ENCODE measurements around the gene CLK3.

CLK3 gene

GRCh38 chr15:74674161-74674560, 58.5 kb downstream of the CLK3 start:
- no peaks in the 10 kb centered on the region for H3K9me3 ChIP-seq (ENCODE audit: insufficient read depth, low read length)
- no peaks in the 10 kb centered on the region; the same call in 1 of the 2 replicates for H3F3A ChIP-seq (ENCODE audit: insufficient read depth)
- no peak overlapping the region for H3K4me3 ChIP-seq (ENCODE audit: insufficient read depth, low read length, poor library complexity, severe bottlenecking)
- 0 out of 2 replicates have a peak, but pooled peaks cover 2% of the 10 kb centered on the region for H3K36me3 ChIP-seq (ENCODE audit: low read length)
- H3K27ac ChIP-seq (ENCODE audit: low read depth, low read length), result no peak overlapping the region
- H3K79me2 ChIP-seq (ENCODE audit: insufficient read depth, low read length), result peaks cover 12% of the 10 kb centered on the region
- no peak overlapping the region for H2AFZ ChIP-seq (ENCODE audit: low read depth, low read length, severe bottlenecking)
- H3K9me2 ChIP-seq (replicated peaks; ENCODE audit: insufficient read depth, low read length), result no peaks in the 10 kb centered on the region
- H3K27me3 ChIP-seq (ENCODE audit: low read length), result no peaks in the 10 kb centered on the region
- H3K4me2 ChIP-seq (ENCODE audit: low read depth, low read length, poor library complexity, severe bottlenecking), result no peak overlapping the region
- TF ChIP-seq CTCF (IDR thresholded peaks at IDR 0.05; ENCODE audit: insufficient read depth, low read length, poor library complexity, severe bottlenecking) (no peak), EZH2phosphoT487 (conservative IDR thresholded peaks at IDR 0.05; ENCODE audit: low read length) (no peak)
- no peak overlapping the region for H3K9ac ChIP-seq (ENCODE audit: low read length)
- no peaks in the 10 kb centered on the region for H4K20me1 ChIP-seq (ENCODE audit: low read depth, low read length)

- no peak overlapping the region for H3K9ac ChIP-seq (ENCODE audit: low read length)
- H3K79me2 ChIP-seq (ENCODE audit: insufficient read depth, low read length), result peaks cover 36% of the 10 kb centered on the region
- 0 out of 2 replicates have a peak, but pooled peaks cover 2% of the 10 kb centered on the region for H3K36me3 ChIP-seq (ENCODE audit: low read length)
- no peak overlapping the region for H3K4me3 ChIP-seq (ENCODE audit: insufficient read depth, low read length, poor library complexity, severe bottlenecking)
- no peaks in the 10 kb centered on the region; the same call in 1 of the 2 replicates for H3F3A ChIP-seq (ENCODE audit: insufficient read depth)
- no peaks in the 10 kb centered on the region for H3K9me3 ChIP-seq (ENCODE audit: insufficient read depth, low read length)
- H3K27ac ChIP-seq (ENCODE audit: low read depth, low read length), result no peak overlapping the region
- no peaks in the 10 kb centered on the region for H3K27me3 ChIP-seq (ENCODE audit: low read length)
- 0 out of 2 replicates have a peak, but pooled peaks cover 2% of the 10 kb centered on the region for H4K20me1 ChIP-seq (ENCODE audit: low read depth, low read length)
- no peaks in the 10 kb centered on the region for H3K9me2 ChIP-seq (replicated peaks; ENCODE audit: insufficient read depth, low read length)
- TF ChIP-seq CTCF (IDR thresholded peaks at IDR 0.05; ENCODE audit: insufficient read depth, low read length, poor library complexity, severe bottlenecking), result no peak
- TF ChIP-seq EZH2phosphoT487 (conservative IDR thresholded peaks at IDR 0.05; ENCODE audit: low read length), result no peak
- no peak overlapping the region for H3K4me2 ChIP-seq (ENCODE audit: low read depth, low read length, poor library complexity, severe bottlenecking)
- H2AFZ ChIP-seq (ENCODE audit: low read depth, low read length, severe bottlenecking), result no peak overlapping the region
Observed at GRCh38 chr15:74676801-74677200, 61.2 kb downstream of the CLK3 start.
